Muscle of back (tissue), 11 donors: ENCODE results near the gene PNMA1. TPM values are rescaled to one million over a fixed set of nuclear protein-coding genes. Genes with fewer than 3 reads are reported as not detected.
"Not testable (repeated sequence)": the region's sequence is repeated elsewhere in the genome, so short reads cannot be mapped to it uniquely, and the experiment has no call there.

Source experiments
- DNase-seq, 3 donors: peaks; one replicate each; pipeline versions ENCODE4 v3.0.0 to v3.0.0-alpha.2; 2013
- polyA plus RNA-seq, 10 donors: library from polyadenylated mRNA; unstranded; fragments of 120-200 nt; gene quantifications; one replicate each; pipeline ENCODE4 v1.2.1, GENCODE V29; 2013; ENCODE audit not compliant: insufficient read length in 10 of 10

PNMA1 gene
- polyA plus RNA-seq, 10 donors: 19.9 to 37.9 (median 26.3) TPM

DNA sequence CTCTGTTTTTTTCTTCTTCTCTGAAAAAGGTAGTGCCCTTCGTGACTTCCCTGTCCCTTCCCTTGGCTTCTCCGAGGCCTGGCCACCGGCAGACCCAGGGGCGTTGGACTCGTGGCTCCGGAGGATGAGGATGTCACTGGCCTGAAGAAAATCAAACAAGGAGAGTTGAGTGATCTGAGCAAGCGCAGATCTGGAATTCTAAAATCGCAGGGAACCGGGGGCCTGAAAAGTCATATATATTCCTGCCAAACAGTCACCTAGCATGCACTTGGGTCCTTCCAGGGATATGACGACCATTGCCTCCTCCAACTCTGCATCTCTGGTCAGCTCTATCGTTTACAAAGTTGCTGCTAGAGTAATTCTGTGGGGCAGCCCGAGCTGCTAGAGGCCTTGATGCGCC lies 5.2 kb upstream of the PNMA1 start:
- DNase-seq: peak in 1 of 3 donors; percentile 22

DNA sequence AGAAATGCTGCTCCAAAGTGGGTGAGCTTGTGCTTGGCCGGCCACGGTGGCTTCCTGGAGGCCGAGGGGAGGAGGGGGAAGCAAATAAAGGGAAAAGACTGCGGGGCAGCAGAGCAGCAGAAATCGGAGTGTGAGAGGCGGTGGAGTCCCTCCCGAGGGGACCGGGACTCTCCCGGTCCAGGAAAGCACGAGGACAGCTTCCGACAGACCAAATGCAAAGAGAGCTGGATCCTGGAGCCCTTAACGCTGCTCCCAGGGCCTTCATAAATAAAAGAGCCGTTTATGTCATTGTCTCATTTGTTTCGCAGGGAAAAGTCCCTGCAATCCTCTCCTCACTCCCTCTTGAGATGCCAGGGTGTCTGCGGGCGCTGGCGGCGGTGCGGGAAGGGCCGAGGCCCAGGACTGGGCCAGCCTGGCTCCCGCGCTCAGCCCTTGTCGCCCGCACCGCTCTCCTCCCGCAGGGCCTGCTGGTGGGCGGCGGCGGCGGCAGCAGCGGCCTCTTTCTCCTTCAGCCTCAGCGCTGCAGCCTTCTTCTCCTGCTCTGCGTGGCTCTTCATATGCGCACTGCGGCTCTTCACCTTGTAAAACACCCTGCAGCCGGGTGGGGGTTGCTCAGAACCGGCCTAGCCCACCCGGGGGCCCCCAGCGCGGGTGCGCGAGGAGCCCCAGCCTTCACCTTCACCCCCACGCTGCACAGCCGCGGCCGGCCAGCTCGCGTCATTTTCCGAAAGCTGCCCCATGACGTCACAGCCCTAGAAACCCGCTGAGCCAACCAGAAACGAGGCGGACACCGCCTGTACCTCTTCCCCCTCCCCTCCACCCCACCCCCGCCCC lies 4.5 kb upstream of the PNMA1 start:
- peak in 1 of 3 donors; percentile 79 for DNase-seq

DNA sequence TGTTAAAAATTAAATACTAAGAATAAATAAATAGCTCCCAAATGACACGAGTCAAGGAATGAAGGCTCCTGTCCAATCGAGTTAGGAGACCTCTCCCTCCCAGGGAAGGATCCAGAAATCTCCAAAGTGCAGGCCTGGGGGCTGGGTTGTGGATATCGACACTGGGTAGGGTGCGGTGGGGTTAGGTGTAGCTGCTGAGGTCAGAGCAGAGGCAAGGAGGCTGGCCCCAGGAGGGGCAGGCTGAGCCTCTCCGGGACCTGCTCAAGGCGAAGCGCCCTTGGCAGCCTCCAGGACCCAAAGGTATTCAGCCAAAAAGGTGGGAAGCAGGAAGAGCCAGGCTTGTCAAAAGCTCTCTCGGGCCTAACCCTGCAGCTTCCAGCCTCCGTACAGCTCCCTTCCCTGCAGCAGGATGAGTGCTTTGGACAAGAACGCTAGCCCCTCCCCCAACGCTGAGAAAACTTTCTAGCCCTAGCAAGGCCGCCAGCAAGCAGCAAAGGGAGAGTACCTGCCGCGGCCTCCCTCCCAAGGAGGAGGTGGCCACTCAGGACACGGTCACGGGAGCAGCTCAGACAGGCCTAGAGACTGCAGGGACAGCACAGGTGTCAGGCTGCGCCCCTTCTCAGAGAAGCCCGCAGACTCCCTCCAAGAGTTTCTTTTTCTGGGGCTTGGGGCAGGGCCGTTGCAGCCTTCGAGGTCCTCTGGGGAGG lies 3.7 kb upstream of the PNMA1 start:
- DNase-seq: peak in 1 of 3 donors; percentile 85

DNA sequence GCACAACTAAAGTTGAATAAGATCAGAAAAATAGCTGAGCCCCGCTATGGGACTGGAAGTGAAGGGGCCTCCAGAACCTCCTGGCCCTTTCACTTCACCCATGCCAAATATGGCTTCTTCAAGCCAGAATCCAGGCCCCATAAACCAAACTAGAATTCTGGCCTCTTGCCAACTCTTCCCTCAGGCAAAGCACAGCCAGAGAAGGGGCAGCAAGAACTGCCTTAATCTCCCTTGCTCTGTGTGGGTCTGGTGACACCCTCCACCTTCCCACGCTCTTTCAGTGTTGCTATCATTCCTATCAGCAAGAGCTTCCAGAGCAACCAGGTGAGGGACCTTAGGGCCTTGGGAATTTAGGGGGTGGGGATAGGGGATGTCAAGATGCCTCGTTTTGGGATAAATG lies 3.1 kb upstream of the PNMA1 start:
- peak in 1 of 3 donors; percentile 61 for DNase-seq

DNA sequence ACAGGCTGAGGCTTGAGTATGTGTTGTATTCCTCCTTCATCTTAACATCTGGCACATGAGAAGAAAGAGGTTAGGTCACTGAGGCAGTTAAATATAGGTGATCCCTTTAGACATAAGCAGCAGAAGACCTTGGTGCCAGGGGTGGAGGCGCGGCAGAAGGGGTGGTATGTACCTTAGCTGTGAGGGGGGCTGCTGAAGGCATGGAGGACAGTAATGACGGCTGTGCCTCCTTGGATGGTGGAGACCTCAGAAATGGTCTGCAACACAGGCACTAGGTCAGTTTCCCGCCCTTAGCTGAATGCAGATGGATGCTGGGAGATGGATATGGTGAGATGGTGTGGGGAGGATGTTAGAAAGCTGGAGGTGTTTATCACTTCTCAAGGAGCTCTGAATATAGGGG lies 1.5 kb upstream of the PNMA1 start:
- DNase-seq: no peak

DNA sequence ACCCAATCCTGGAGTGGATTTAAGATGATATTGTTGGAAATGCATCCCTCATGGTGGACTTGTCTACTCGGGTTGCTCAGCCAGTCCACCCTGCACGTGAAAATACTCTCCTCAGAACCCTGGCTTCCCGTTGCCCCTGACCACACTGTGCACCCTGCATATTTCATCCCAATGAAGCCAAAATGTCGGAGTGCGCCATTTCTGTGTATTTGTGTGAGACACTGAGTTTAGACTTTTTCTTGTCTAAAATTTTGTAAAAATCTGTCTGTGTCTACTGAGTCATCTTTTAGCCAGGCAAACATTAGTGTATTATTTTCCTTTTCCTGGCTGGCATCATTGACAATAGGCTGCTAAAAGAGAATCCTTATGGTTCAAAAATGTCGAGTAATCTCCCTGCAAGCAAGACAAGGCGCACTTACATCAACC lies 485 bp upstream of the PNMA1 start:
- no peak for DNase-seq

DNA sequence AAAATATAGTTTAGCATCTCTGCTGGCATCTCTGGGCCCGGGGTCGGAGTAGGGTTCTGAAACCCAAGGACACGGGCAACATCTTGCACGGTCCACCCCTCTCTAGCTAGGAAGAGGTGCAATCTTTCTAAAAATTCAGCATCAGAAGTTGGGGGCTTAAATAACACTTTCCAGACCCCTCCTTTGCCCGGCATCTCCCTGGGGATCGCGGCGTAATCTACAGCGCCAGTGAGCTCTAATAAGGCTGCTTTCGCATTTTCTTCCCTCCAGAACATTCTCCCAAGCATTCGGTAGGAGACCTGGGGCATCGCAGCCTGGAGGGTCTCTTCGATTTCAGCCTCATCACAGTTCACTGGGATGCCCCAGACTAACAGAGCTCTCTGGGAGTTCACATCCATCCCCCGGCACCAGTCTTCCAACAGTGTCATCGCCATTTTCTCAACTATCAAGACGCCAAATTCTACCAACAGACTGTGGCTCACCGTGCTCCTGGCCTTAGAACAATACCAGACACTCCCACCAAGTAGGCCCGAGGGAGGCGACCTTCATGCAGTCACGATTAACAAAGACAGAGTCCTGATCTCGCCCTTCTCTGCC lies 880 bp downstream of the PNMA1 start:
- peak in 1 of 3 donors; percentile 85 for DNase-seq

DNA sequence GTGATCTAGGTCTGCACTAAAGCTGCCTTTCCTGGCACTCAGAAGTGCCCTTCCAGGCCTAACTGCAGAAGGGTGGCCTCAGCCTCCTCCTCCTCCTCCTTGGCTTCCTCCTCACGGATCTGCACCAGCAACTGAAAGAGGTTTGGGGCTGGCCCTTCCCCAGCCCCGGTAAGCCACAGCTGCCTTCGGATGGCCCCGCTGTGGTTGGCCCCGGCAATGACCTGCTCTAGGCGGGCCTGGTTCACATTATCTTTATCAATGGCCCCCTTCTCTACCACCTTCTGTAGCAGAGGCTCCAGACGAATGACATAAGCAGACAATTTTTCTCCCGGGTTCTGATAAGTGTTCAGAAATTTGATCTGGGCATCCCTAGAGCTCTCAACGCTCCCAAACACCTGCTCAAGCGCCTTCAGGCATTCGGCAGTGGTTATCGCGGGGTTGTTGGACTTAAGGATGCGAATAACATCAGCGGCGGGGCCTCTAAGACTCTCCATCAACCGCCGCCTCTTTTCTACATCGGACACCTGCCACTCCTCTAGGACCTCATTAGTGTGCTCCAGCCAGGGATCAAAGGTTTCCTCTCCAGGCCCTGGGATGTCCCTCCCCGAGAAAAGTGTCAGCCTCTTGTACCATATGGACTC lies 1.5 kb downstream of the PNMA1 start:
- peak in 1 of 3 donors; percentile 60 for DNase-seq

DNA sequence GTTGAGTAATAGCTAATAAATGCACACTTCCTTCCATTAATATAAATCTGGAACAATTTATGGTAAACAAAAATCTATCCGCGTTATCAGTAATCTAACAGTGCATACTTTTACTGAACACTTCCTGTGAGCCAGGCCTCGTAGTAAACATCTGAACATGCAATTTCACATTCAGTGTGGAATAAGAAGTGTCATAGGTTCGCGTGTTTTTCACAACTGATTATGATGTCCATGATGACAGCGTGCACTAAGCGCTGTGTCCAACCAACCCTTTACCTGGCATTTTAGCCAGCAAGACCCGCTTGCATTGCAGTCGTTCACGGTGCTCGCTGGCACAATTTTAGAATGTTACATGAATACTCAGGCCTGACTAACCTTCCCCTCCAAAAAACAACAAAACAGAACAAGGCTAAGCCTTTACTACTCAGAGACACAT lies 2.1 kb downstream of the PNMA1 start:
- peak in 1 of 3 donors; percentile 26 for DNase-seq

DNA sequence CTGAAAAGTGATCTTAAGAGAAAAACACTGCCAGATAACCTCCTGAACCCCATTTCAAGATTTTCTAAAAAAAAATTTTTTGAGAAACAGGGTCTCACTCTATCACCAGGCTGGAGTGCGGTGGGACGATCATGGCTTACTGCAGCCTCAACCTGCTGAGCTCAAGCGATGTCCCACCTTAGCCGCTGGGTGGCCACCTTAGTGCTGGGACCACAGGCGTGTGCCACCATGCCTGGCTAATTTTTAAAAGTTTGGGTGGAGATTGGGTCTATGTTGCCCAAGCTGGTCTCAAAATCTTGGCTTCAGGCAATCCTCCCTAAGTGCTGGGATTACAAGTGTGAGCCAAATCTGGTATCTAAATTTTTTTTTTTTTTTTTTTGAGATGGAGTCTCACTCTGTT lies 3.4 kb downstream of the PNMA1 start:
- no peak for DNase-seq

DNA sequence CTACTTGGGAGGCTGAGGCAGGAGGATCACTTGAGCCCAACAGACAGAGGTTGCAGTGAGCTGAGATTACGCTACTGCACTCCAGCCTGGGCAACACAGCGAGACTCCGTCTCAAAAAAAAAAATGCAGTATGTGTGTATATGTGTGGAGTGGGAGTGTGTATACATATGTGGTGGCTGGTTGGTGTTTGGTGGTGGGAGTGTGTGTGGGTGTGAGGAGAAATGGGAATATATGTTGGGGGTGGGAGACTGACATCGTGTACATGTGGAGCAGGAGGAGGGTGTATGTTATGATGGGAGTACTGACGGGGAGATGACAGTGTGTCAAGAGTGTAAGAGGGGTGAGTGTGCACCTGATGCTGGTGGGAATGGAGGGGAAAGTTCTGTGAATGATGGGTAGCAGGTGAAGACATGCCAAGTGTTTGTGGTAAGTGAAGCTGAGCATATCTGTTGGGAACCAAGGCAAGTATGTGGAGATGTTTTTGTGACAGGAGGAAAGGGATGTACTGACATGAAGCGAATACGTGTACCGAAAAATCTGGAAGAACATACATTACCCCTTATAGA lies 4.2 kb downstream of the PNMA1 start:
- no peak for DNase-seq

DNA sequence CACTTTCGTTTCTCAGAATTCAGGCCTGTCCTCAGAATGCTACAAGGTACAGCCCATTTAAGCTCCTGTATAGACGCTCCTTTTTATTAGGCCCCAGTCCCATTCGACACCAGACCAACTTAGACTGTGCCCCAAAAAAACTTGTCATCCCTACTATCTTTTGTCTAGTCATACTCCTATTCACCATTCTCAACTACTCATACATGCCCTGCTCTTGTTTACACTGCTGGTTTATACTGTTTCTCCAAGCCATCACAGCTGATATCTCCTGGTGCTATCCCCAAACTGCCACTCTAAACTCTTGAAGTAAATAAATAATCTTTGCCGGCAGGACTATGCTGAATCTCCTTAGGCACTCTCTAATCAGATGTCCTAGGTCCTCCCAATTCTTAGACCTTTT lies 6.1 kb downstream of the PNMA1 start:
- not testable (repeated sequence) for DNase-seq

DNA sequence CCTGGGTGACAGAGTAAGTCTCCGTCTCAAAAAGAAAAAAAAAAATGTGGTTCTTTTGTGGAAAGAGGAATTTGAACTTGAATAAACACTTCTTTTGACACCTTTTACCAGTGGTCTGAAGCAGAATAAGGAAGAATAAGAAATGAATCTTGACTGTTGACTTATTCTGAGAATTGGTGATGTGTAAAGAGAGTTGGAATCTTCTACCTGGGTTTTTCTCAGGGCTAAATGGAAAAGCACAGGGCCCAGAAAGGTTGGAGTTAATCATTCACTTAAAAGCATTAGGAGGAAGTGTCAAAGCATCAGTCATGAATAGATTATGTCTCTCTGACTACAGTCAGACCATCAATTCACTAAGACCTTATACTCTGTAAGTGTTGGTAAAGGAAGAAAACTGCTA lies 13.9 kb downstream of the PNMA1 start:
- no peak for DNase-seq

DNA sequence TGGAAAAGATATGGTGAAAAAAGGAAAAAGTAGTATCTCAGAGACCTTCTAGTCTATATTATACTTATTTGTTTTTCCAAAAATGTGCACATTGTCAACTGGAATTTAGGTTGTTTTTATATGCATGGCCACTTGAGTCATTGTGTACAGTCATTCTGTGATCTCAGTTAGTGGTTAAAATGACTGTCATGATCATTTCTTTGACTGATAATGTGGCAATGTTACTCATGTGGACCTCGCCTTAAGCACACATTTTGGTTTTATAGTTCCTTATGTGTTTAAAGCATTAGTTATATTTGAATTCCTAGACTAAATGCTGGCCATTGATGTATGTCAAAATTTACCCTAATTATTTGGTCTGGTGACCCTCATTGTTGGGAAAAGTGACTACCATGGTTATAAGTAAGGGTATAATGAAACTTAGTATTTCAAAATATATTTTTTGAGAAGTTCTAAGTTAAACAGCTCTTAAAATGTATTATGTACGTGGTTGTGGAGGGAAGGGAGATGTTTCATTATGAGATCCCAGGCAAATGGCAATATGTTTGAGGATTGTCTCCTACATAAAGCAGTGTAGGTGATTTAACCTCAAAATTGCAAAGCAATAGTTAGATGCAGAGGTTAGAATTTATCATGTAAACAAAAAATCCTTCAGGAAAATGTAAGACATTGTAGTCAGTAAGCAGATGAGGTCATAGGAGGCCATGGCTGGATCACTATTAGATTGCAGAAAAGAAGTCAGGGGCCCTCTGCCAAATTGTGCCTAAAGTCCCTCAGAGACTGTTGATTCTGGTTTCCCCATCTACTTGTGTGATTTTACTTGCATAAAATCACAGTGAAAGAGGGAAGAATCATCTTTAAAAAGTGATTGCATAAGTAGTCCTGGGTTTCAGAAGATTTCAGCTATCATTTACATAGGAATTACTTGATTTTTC lies 17.5 kb downstream of the PNMA1 start:
- DNase-seq: peak in 1 of 3 donors; percentile 38

DNA sequence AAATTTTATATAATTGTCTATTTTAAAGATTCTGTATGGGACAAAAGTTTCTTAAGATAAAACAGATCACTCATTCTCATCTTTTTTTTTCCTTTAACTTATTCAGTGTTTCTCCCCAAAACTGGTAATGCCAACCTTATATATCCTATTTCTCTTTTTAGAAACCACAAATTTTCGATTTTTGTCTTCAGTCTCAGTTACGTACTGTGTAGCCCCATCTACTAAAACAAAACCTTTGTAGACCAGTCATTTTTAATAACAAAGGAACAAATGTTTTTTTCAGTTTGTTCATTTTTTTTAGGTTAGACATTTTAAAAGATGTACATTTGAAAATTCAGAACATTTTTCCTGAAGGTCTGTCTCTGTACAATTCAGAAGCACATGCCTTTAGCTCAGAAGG lies 18.2 kb downstream of the PNMA1 start:
- DNase-seq: no peak

DNA sequence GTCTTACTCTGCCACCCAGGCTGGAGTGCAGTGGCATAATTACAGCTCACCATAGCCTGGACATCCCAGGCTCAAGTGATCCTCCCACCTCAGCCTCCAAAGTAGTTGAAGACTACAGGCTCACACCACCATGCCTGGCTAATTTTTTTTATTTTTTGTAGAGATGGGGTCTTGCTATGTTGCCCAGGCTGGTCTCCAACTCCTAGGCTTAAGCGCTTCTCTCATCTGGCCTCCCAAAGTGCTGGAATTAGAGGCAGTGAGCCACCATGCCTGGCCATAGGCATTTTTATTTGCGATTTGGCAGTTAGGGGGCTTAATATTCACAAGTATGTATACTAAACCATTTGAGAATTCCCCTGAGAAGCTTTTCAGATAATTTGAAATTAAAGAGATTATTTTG lies 19.1 kb downstream of the PNMA1 start:
- DNase-seq: no peak

DNA sequence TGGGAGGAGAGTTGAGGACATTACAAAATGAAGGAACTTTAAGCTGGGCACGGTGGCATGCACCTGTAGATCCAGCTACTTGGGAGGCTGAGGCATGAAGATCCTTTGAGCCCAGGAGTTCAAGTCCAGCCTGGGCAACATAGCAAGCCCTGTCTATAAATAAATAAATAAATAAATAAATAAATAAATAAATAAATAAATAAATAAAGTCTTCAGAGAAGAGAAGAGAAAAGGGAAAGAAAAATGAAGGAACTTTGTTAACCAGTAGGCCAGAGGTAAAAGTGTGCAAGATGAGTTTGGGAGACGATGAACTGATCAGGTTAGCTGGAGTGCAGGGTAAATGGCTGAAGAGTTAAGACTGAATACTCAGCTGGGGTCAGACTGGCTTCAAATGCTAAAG lies 20.1 kb downstream of the PNMA1 start:
- no peak for DNase-seq

DNA sequence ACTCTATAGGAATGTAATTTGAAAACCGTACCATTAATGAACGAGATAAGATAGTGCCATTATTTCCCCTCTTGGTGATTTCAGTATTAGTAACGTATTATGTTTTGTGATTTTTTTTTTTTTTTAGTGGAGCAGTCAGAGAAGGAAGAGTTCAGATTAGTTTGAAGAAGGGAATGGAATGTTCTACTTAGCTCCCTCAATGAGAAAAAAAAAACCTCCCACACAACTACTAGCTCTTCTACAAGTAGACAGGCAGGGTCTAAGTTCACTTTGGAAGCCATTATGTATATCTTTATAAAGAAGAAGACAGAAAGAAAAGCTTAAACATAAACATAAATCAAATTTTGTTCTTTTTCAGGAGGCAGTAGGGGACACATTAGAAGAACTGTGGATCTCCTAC lies 27.3 kb downstream of the PNMA1 start:
- no peak for DNase-seq

DNA sequence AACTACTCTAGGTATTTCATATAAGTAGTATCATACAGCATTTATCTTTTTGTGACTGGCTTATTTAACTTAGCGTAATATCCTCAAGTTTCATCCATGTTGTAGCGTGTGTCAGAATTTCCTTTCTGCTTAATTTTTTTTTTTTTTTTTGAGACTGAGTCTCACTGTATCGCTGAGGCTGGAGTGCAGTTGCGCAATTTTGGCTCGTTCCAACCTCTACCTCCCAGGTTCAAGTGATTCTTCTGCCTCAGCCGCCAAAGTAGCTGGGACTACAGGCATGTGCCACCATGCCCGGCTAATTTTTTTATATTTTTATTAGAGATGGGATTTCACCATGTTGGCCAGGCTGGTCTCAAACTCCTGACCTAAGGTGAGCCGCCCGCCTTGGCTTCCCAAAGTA lies 28.9 kb downstream of the PNMA1 start:
- no peak for DNase-seq

DNA sequence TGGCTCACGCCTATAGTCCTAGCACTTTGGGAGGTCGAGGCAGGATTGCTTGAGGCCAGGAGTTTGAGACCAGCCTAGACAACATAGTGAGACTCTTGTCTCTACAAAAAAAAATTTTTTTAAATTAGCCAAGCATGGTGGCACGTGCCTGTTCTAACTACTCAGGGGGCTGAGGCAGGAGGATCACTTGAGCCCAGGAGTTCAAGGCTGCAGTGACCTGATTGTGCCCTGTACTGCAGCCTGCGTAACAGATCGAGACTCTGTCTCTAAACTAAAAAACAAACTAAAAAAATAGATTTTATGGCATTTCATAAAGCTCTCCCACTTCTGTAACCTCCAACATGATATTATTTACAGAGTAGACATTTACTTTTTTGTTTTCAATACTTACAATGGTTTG lies 29.6 kb downstream of the PNMA1 start:
- DNase-seq: no peak

DNA sequence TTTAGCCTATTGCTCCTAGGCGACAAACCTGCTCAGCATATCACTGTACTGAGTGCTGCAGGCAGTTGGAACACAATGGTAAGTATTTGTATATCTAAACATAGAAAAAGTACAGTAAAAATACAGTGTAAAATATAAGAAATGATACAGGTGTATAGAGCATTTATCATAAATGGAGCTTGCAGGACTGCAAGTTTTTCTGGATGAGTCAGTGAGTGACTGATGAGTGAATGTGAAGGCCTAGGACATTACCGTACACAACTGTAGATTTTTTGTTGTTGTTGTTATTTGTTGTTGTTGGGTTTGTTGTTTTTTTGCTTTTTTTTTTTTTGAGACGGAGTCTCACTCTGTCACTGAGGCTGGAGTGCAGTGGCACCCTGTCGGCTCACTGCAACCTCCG lies 33.4 kb downstream of the PNMA1 start:
- DNase-seq: no peak
